Measurements from ENCODE around the gene HERC4.

Gene HERC4, protein sequence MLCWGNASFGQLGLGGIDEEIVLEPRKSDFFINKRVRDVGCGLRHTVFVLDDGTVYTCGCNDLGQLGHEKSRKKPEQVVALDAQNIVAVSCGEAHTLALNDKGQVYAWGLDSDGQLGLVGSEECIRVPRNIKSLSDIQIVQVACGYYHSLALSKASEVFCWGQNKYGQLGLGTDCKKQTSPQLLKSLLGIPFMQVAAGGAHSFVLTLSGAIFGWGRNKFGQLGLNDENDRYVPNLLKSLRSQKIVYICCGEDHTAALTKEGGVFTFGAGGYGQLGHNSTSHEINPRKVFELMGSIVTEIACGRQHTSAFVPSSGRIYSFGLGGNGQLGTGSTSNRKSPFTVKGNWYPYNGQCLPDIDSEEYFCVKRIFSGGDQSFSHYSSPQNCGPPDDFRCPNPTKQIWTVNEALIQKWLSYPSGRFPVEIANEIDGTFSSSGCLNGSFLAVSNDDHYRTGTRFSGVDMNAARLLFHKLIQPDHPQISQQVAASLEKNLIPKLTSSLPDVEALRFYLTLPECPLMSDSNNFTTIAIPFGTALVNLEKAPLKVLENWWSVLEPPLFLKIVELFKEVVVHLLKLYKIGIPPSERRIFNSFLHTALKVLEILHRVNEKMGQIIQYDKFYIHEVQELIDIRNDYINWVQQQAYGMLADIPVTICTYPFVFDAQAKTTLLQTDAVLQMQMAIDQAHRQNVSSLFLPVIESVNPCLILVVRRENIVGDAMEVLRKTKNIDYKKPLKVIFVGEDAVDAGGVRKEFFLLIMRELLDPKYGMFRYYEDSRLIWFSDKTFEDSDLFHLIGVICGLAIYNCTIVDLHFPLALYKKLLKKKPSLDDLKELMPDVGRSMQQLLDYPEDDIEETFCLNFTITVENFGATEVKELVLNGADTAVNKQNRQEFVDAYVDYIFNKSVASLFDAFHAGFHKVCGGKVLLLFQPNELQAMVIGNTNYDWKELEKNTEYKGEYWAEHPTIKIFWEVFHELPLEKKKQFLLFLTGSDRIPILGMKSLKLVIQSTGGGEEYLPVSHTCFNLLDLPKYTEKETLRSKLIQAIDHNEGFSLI

DNA sequence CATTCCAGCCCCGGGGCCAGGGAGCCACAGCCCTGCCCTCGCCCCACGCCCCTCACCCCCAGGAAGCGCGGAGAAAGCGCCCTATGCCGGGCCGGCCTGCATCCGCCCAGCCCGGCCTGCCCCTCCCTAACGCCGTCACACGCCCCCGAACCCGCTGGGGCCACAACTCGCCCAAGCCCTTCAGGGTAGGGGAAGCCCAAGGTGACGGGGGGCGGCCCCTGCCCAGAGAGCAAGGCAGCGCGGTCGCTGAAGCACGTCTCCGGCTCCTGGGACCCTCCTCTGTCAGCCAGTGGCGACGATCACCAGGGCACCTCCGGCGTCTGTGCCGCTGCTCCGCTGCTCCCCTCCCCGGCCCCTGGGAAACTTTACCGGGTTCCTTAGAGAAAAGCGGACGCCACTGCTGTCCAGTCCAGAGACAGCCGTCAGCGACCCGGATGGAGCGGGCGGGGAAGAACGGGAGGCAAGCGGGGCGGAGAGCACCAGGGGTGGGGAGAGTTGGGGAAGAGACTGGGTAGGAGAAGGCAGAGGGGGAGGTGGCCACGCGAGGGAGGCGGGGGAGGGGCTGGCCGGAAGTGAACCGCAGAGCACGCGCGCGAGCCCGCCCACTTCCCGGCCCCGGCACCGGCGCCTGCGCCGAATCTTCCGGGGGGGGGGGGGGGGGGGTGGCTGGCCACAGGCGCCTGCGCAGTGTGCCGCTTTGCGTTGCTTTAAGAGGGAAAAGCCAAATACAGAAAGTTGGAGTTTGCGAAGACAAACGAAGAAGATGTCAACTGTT, at the start of gene HERC4:
HERC4 (minus strand) TSS at position 509 of the 775 bp plus-strand sequence. CDS start 2,175 bp downstream, outside the sequence.
- DNase-seq (ENCODE audit: low read depth in 2 of 2) = peak; percentile 82 to 85

DNA sequence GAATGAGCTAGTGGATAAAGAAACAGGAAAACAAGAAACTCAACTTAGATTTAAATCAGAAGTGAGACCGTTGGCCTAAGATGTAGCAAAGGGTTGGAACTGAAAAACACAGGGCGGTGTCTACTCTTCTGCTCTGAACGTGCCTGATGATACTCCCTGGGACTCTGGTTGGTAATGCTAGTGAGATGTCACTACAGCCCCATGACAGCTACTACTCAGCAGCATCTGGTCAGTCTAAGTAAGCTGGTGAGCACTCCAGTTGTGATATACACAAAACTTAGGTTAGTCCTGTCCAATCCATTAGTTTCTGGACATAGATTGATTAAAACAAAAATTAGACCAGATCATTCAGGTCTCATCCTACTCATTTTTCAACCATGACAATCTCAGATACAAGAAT, 49.6 kb upstream of the HERC4 start:
- no peak for DNase-seq (ENCODE audit: low read depth in 2 of 2)

DNA sequence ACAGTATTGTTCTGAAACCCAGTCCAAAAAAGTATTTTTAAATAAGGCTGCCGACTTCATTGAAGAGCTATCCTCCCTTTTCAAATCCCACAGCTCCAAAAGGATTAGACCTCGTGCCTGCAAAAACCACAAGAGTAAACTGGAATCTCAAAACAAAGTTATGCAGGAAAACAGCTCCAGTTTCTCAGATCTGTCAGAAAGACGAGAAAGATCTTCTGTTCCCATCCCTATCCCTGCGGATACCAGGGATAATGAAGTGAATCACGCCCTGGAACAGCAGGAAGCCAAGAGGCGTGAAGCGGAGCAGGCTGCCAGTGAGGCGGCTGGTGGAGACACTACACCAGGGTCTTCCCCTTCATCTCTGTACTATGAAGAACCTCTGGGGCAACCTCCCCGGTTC, 46.8 kb upstream of the HERC4 start:
- no peak for DNase-seq (ENCODE audit: low read depth in 2 of 2)

DNA sequence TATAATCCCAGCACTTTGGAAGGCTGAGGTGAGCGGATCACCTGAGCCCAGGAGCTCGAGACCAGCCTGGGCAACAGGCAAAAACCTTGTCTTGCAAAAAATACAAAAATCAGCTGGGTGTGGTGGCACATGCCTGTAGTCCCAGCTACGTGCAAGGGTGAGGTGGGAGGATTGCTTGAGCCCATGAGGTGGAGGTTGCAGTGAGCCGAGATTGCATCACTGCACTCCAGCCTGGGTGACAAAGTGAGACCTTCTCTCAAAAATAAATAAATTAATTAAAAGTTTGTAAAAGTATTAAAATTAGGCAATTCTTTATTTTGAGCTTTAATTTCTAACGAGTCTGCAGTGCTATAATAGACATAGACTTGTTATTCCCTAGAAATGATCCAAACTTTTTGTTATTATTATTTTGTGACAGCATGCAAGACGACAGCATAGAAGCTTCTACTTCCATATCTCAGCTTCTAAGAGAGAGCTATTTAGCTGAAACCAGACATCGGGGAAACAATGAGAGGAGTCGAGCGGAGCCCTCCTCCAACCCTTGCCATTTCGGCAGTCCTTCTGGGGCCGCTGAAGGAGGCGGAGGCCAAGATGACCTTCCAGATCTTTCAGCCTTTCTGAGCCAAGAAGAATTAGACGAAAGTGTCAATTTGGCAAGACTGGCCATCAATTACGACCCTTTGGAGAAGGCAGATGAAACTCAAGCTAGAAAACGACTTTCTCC, 46.1 kb upstream of the HERC4 start:
- no peak for DNase-seq (ENCODE audit: low read depth in 2 of 2)

DNA sequence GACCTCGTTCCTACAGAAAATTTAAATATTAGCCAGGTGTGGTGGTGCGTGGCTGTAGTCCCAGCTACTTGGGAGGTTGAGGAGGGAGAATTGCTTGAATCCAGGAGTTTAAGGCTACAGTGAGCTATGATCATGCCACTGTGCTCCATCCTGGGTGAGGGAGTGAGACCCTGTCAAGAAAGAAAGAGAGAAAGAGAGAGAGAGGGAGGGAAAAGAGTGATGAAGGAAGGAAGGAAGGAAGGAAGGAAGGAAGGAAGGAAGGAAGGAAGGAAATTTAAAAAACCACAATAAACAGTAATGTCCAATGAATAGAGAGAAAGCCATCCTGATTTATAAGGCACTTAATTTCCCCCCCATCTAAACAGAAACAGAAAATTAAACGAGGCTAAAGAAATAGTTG, 43.6 kb upstream of the HERC4 start:
- no peak for DNase-seq (ENCODE audit: low read depth in 2 of 2)

DNA sequence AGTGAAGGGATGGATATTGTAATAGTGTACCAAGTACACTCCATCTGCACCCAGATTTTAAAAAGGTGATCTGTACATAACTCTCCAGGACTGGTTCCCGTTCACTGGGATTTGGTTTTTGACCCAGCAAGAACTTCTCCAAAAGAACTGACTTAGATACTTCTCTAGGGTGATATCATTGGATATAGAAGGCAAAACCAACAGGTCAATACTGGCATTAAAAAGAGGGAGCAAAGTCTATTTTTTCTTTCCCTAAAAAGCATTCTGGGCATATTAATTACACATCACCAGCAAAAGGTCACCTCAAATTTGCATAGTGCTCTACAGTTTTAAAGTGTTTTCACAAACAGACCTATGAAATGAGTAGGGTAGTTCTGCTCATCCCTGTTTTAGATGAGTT, 37.8 kb upstream of the HERC4 start:
- no peak for DNase-seq (ENCODE audit: low read depth in 2 of 2)

DNA sequence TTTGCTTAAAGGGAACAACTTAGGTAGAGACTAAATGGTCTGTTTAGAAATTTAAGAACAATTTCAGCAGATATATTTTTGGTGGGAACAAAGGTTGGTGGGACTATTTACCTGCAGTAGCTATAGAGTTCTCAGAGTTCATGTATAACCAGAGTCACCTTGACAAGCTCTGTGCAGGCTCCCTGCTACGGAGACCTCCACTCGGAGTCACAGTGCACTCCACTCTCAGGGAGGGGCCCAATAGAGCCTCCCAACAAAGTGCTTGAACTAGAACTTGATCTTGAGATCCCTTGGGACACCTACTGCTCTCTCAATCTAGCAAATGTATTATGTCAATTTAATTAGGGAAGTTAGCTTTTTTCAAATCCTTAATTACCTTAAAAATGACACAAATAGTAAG, 36.5 kb upstream of the HERC4 start:
- no peak for DNase-seq (ENCODE audit: low read depth in 2 of 2)

DNA sequence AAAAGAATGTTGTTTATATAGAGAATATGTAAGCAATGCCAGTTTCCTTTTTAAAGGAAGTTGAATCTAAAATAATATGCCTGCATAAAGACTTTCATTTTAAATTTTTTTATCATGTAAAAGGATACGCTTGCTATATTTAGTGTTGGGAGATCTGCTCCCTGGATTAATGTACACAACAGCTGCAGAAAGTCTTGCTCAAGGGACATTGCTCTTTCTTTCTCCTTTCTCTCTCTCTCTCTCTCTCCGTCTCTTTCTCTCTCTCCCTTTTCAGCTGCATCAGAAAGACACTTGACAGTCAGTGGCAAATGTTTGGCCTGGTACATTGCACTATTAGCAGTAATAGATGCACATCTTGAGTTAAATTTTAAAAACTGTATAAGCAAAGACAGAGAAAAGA, 34.9 kb upstream of the HERC4 start:
- DNase-seq (ENCODE audit: low read depth in 2 of 2) = no peak

DNA sequence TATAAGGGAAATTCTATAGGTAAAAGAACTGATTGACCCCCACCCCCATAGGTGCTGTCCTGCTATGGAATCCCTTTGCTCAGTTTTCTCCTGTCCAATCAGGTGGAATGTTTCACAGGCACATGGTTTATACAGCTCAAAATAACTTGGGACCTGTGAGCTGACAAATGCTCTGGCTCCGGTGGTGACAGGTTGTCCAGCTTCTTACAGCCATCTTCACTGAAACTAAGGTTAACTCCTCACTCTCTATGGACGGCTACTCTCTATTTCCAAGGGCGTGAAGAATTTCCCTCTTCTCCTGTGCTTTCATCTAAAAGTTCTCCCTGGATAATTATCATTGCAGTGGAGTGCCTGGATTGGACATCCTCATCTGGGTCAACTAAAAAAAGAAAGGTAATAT, 34.2 kb upstream of the HERC4 start, which contains the start of gene MYPN:
MYPN (plus strand) TSS at position 158 of the 400 bp plus-strand sequence. CDS start 11,951 bp downstream, outside the sequence.
- no peak for DNase-seq (ENCODE audit: low read depth in 2 of 2)

DNA sequence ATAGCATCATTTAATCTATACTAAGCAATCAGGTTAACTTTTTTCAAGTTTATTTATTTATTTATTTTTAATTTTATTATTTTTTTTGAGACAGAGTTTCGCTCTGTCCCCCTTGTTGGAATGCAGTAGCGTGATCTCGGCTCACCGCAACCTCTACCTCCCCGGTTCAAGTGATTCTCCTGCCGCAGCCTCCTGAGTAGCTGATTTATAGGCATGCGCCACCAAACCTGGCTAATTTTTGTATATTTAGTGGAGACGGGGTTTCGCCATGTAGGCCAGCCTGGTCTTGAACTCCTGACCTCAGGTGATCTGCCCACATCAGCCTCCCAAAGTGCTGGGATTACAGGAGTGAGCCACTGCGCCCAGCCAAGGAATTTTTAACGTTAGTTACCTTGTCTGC, 33.6 kb upstream of the HERC4 start:
- no peak for DNase-seq (ENCODE audit: low read depth in 2 of 2)

DNA sequence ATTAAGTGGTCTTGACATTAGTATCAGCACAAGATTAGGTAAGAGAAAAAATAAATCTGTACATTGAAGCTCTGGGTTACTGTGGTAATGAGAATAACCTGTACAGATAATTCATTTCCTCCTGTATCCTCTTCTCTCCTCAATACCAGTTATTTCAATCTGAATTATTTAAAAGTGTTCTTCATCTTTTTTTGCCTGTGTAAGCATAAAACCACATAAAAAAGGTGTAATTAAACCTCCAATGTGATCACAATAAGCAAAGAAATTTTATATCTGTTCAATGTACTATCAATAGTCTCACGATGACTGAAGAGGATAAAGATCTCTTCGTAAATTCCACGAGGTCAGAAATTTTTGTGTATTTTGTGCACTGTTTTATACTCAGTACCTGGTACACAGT, 33.0 kb upstream of the HERC4 start:
- no peak for DNase-seq (ENCODE audit: low read depth in 2 of 2)

DNA sequence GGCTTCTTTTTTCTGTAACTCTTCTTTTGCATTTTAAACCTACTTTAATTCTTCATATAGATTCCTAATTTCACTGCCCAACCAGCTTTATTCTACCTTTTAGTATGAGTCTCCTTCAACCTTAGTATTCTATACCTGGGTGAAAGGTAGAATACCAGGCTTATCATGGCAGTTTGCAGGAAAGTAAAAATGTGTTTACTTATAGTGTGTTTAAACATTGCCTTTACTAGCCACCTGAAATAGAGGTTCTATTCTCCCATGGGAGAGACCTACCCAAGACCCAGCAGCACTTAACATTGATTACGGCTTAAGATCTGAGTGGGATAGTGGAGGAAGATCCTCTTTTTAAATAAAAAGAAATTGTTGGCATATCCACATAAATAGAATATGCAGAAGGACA, 32.6 kb upstream of the HERC4 start:
- no peak for DNase-seq (ENCODE audit: low read depth in 2 of 2)

DNA sequence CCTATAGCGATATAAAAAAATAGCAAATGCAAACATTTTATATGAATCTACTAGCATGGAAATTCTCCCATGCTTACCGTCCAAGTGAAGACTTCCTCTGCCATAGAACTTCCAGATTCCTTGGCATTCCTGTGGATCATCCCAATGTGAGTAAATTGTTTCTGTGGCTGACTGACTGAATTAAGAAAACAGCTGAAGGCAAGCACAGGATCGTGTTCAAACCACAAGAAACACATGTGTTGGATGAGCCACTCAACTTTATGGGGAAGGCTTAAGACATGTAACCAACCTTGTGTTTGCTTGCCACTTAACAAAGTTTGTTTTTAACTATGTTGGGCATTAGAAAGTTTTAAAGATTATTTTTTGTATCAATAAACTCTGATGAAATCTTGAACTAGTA, 31.6 kb upstream of the HERC4 start:
- peak; percentile 84 to 88 for DNase-seq (ENCODE audit: low read depth in 2 of 2)

DNA sequence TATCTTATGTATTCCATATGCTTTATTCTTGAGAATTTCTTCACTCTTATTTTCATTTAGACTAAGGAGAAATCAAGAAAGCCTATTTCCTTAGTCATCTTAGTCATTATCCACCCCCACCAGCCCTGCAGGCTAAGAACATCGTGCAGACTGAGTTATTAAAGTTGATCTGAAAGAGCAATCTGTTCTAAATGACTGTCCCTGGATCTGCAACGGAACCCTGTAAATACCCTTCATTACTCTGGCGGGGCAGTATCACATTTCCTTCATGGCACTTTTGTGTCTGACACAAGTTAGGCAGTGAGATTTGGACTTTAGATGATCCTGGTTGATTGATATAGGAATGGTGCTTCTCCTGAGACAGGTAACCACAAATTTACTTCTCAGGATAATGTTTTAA, 30.7 kb upstream of the HERC4 start:
- no peak for DNase-seq (ENCODE audit: low read depth in 2 of 2)

DNA sequence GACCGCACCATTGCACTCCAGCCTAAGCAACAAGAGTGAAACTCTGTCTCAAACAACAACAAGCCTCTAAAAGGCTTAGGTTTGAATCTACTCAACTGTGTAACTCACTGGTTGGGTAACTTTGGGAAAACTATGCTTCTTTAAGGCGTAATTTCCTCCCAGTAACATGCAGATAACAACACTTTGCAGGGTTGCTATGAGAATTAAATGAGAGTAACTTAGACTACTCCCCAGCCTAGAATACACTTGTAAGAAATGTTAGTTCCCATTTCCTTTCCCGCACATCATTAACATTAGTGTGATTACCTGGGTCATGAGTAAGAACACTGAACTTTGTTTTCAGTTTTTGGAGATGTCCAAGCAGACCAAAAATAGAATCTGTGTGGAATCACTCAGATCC, 28.8 kb upstream of the HERC4 start:
- DNase-seq (ENCODE audit: low read depth in 2 of 2) = no peak

DNA sequence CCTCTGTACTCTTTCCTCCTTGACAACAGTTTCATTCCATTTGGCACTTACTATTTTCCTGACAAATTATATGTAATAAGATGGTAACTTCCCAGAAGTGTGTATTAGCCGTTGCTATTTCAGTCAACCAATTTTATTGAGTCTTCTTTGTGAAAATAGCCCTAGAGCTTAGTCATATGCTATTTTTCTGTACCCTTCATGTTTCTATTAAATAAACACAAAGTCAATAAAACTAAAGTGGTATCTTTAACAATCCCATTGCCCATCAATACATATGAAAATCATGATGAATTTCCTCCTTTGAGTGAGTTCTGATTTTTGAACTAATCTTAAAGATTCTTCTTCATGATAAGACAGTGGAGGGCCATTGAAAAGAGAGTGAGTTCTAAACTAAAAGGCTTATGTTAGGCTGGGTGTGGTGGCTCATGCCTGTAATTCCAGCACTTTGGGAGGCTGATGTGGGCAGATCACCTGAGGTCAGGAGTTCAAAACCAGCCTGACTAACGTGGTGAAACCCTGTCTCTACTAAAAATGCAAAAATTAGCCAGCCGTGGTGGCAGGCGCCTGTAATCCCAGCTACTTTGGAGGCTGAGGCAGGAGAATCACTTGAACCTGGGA, 28.3 kb upstream of the HERC4 start:
- DNase-seq (ENCODE audit: low read depth in 2 of 2) = no peak

DNA sequence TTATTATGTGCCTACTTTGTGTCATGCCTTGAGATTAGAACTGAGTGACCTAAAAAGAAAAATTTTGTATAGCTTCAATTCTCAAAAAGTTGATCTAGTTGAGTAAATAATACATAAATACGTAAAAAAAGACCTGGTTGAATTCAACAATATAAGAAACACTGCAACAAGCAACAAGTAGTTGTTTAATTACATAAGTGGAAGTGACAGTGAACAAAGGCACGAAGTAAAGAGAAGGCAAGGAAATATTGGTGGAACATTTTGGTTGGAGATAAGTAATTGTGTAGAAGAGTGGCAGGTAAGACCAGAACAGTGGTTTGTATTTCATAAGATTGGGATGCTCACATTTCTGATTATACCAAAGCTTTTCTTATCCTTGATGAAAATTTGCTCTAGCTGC, 26.0 kb upstream of the HERC4 start:
- DNase-seq (ENCODE audit: low read depth in 2 of 2) = no peak

DNA sequence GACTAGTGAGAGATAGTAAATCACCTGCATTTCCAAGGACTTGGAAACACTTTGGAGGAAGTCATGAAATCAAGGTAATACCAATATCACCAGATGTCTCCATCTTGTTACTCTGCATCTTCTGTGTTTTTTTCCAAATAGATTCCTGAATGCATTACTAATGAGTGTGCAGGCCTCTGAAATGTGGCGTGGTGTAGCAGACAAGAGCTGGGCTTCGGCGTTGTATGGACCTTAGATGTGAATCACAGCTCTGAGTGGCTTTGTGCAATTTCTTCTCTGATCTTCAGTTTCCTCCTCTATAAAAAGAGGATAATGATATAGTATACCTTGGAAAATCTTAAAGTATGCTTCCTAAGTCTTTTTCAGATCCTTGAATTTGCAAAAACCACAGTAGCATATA, 24.7 kb upstream of the HERC4 start:
- peak in 1 of 2 experiments; percentile 50 for DNase-seq (ENCODE audit: low read depth in 2 of 2)

DNA sequence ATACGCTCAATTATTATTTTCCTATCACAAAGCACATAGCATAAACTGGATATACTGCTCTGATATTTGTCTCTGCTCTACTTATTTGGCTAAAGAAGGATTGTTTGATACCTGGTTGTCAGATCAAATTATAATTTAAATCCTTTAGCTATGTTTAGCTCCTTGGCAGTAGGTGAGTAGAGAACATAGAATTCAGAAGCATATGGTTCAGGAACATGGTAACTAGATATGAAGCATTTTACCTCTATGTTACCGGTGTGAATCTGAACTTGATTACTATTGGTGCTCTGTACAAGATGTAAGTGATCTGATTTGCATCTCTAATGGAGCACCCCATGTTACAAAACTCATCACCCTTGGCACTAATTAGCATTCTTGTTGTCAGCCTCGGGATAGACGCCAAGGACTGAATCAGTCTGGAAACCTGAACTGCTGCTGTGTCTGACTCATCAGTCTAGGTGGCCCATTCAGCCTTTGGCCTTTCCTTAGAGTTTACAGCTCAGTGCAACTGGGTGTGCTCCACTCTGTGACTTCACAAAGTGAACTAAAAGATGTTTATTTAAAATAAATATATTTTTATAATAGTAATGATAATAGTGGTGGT, 21.9 kb upstream of the HERC4 start:
- DNase-seq (ENCODE audit: low read depth in 2 of 2) = peak in 1 of 2 experiments; percentile 78

DNA sequence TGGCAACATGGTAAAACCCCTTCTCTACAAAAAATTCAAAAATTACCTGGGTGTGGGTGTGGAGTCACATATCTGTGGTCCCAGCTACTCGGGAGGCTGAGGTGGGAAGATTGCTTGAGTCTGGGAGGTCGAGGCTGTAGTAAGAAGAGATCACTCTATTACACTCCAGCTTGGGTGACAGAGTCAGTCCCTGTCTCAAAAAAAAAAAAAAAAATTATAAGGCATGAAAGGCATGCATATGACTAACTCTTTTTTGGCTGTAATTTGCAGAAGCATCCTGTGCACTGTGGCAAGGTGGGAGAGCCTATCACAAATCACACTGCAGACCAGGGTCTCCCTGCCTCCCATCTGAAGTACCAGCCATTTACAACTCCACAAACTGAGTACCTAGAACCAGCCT, 20.1 kb upstream of the HERC4 start:
- no peak for DNase-seq (ENCODE audit: low read depth in 2 of 2)

Measured in fibroblast of skin of left biceps (primary cell).